Left ventricle myocardium superior (tissue), 1 donor: ENCODE results near the gene KCNE3. TPM values are rescaled to one million over a fixed set of nuclear protein-coding genes. Genes with fewer than 3 reads are reported as not detected.

Experiments used
- total RNA-seq: library from RNA; stranded (reverse); fragmentation: NEBNext Ultra II Directional; extraction: Animal tissue kit (Norgen Biotek cat#: 25700); gene quantifications from one replicate; pipeline ENCODE4 v1.2.1, GENCODE V29; 2021
- donor health status: DM: no; HTN: yes; CAD: no; lungs with severe emphysema.

KCNE3 gene
- total RNA-seq, 1 donor from 2014 or later: 2.3 TPM

Other genes with a start within 250 kb of the KCNE3 start
- gene P4HA3, start 155.9 kb downstream of the KCNE3 start, total RNA-seq: 0.17 TPM
- gene PGM2L1, start 69.1 kb downstream of the KCNE3 start, total RNA-seq: 1.7 TPM
- 1.7 TPM for gene LIPT2, start 26.2 kb upstream of the KCNE3 start, total RNA-seq
- 8.9 TPM for gene POLD3, start 125.0 kb upstream of the KCNE3 start, total RNA-seq